ENCODE data around the gene GLRA1.
"Not testable (repeated sequence)": the region's sequence is repeated elsewhere in the genome, so short reads cannot be mapped to it uniquely, and the experiment has no call there.

The GLRA1 gene

GRCh38 chr5:151913425-151913824 is 11.2 kb downstream of the GLRA1 start:
- no peak for DNase-seq

- no peak for DNase-seq
Observed at GRCh38 chr5:151912360-151912759, 12.3 kb downstream of the GLRA1 start.

- no peak for DNase-seq
Observed at GRCh38 chr5:151911011-151911410, 13.6 kb downstream of the GLRA1 start.

GRCh38 chr5:151909628-151910027 is 15.0 kb downstream of the GLRA1 start:
- DNase-seq, result no peak

- no peak for DNase-seq
Observed at GRCh38 chr5:151906246-151906645, 18.4 kb downstream of the GLRA1 start.

- DNase-seq, result no peak
Observed at GRCh38 chr5:151905557-151905961, 19.1 kb downstream of the GLRA1 start.

- no peak for DNase-seq
Observed at GRCh38 chr5:151904909-151905308, 19.7 kb downstream of the GLRA1 start.

GRCh38 chr5:151904127-151904526 is 20.5 kb downstream of the GLRA1 start:
- no peak for DNase-seq

GRCh38 chr5:151903243-151903653 is 21.4 kb downstream of the GLRA1 start:
- no peak for DNase-seq

- DNase-seq, result no peak
Observed at GRCh38 chr5:151902215-151902614, 22.4 kb downstream of the GLRA1 start.

- no peak for DNase-seq
Observed at GRCh38 chr5:151901611-151902010, 23.0 kb downstream of the GLRA1 start.

GRCh38 chr5:151900891-151901290 is 23.8 kb downstream of the GLRA1 start:
- no peak for DNase-seq

- DNase-seq, result no peak
Observed at GRCh38 chr5:151899399-151899798, 25.3 kb downstream of the GLRA1 start.

- no peak for DNase-seq
Observed at GRCh38 chr5:151897896-151898295, 26.8 kb downstream of the GLRA1 start.

- DNase-seq, result no peak
Observed at GRCh38 chr5:151897020-151897552, 27.6 kb downstream of the GLRA1 start.

GRCh38 chr5:151896031-151896691 is 28.5 kb downstream of the GLRA1 start:
- DNase-seq, result no peak

GRCh38 chr5:151895660-151896030 is 29.0 kb downstream of the GLRA1 start:
- DNase-seq, result no peak

GRCh38 chr5:151893485-151893884 is 31.2 kb downstream of the GLRA1 start:
- DNase-seq, result not testable (repeated sequence)

GRCh38 chr5:151892393-151892792 is 32.3 kb downstream of the GLRA1 start:
- DNase-seq, result no peak

GRCh38 chr5:151890299-151890698 is 34.4 kb downstream of the GLRA1 start:
- DNase-seq, result no peak

- DNase-seq, result no peak
Observed at GRCh38 chr5:151889614-151890013, 35.0 kb downstream of the GLRA1 start.

GRCh38 chr5:151886546-151887275 is 37.9 kb downstream of the GLRA1 start:
- DNase-seq, result no peak

- DNase-seq, result no peak
Observed at GRCh38 chr5:151885138-151885908, 39.3 kb downstream of the GLRA1 start.

Measured in hematopoietic multipotent progenitor cell treated with erythropoietin and hydrocortisone succinate and interleukin-3 and kit ligand, for 6 days (in vitro differentiated cells).